AG09319 (cell line): ENCODE results near the gene FANCC.

ENCODE experiments used
- DNase-seq: peaks from one replicate; pipeline ENCODE4 v3.0.0-alpha.2; 2010; ENCODE audit warnings: low read depth; ENCODE audit errors: extremely low read depth
- CTCF ChIP-seq: IDR thresholded peaks from 2 replicates; pipeline ENCODE4 v1.5.1; 2011; ENCODE audit warnings: low read depth, mild to moderate bottlenecking, inconsistent platforms, low read length, moderate library complexity

Gene FANCC

GRCh38 chr9:95098391-95098921 lies 219.1 kb downstream of the FANCC start:
- DNase-seq, result no peak

GRCh38 chr9:95097279-95097678 lies 220.2 kb downstream of the FANCC start:
- no peak for TF ChIP-seq CTCF
- DNase-seq, result no peak

More at GRCh38 chr9:95098391-95098921, 219.1 kb downstream of the FANCC start:
- TF ChIP-seq CTCF, result no peak

- TF ChIP-seq CTCF, result no peak; the same call in 1 of the 2 replicates
- DNase-seq, result no peak
Observed at GRCh38 chr9:95096807-95097206, 220.7 kb downstream of the FANCC start.

- DNase-seq, result no peak
- TF ChIP-seq CTCF, result no peak
Observed at GRCh38 chr9:95096381-95096780, 221.1 kb downstream of the FANCC start.

- TF ChIP-seq CTCF, result no peak
- DNase-seq, result no peak
Observed at GRCh38 chr9:95095641-95096355, 221.7 kb downstream of the FANCC start.

GRCh38 chr9:95094002-95094401 lies 223.5 kb downstream of the FANCC start:
- DNase-seq, result no peak
- TF ChIP-seq CTCF, result no peak

- no peak for TF ChIP-seq CTCF
- no peak for DNase-seq
Observed at GRCh38 chr9:95093586-95093985, 223.9 kb downstream of the FANCC start.
